WTC11 (cell line): ENCODE data around the gene MTFR2. TPM values are rescaled to one million over a fixed set of nuclear protein-coding genes. Genes with fewer than 3 reads are reported as not detected.

Experiments
- ATAC-seq: fragments of 200-7000 bp; cut with Tn5 transposase; 2 replicates; pipeline ENCODE4 v1.10.0; 2021; ENCODE audit warnings: mild to moderate bottlenecking, moderate library complexity
- CTCF ChIA-PET: fragments of 300-600 bp; sonication (Branson Sonifier 250); formaldehyde crosslinking; loops from one replicate; lab custom pipeline; 2021; ENCODE audit warnings: antibody characterized with exemption; lab: Charles Lee
- POLR2A ChIA-PET: fragments of 350-600 bp; sonication (Branson Sonifier 250); formaldehyde crosslinking; loops from one replicate; lab custom pipeline; 2021; ENCODE audit warnings: antibody characterized with exemption; lab: Charles Lee
- DNase-seq: peaks from one replicate; pipeline ENCODE4 v3.0.0; 2021; ENCODE audit warnings: low spot score
- H3K27ac Mint-ChIP-seq: 2 replicates; pipeline ENCODE4 v1.8.0; 2021; ENCODE audit warnings: mixed read lengths
- H3K27me3 Mint-ChIP-seq: 2 replicates; pipeline ENCODE4 v1.8.0; 2021; ENCODE audit warnings: low read depth, mild to moderate bottlenecking, moderate library complexity, mixed read lengths
- H3K36me3 Mint-ChIP-seq: 2 replicates; pipeline ENCODE4 v1.8.0; 2021; ENCODE audit warnings: mixed read lengths
- H3K4me1 Mint-ChIP-seq: 2 replicates; pipeline ENCODE4 v1.8.0; 2022; ENCODE audit warnings: mixed read lengths
- H3K4me3 Mint-ChIP-seq: 2 replicates; pipeline ENCODE4 v1.8.0; 2021; ENCODE audit warnings: mild to moderate bottlenecking, moderate library complexity, mixed read lengths
- H3K9me3 Mint-ChIP-seq: 2 replicates; pipeline ENCODE4 v1.8.0; 2021; ENCODE audit warnings: mixed read lengths
- ATF1 ChIP-seq: sonication (generic); formaldehyde crosslinking; IDR thresholded peaks from 2 replicates; pipeline ENCODE4 v1.8.1; 2023; ENCODE audit warnings: mild to moderate bottlenecking, moderate library complexity, missing genetic modification reagents
- CDX4 ChIP-seq: fragments of 250-450 bp; sonication (Bioruptor Pico); IDR thresholded peaks from 2 replicates; pipeline ENCODE4 v1.9.0; 2021; ENCODE audit warnings: moderate library complexity, mild to moderate bottlenecking, inconsistent platforms, borderline replicate concordance
- EMX1 ChIP-seq: fragments of 250-450 bp; sonication (Bioruptor Pico); IDR thresholded peaks from 2 replicates; pipeline ENCODE4 v1.8.0; 2021; ENCODE audit warnings: mild to moderate bottlenecking
- ESRRA ChIP-seq: sonication (generic); formaldehyde crosslinking; IDR thresholded peaks from 2 replicates; pipeline ENCODE4 v1.8.1; 2022; ENCODE audit warnings: mild to moderate bottlenecking, missing genetic modification reagents, borderline replicate concordance
- GRHL2 ChIP-seq: fragments of 250-450 bp; sonication (Bioruptor Pico); IDR thresholded peaks from 2 replicates; pipeline ENCODE4 v1.8.0; 2022; ENCODE audit warnings: mild to moderate bottlenecking, moderate library complexity; ENCODE audit not compliant: insufficient replicate concordance, severe bottlenecking
- HMGXB4 ChIP-seq: sonication (generic); formaldehyde crosslinking; IDR thresholded peaks from 2 replicates; pipeline ENCODE4 v1.8.1; 2023; ENCODE audit warnings: mild to moderate bottlenecking, moderate library complexity, missing genetic modification reagents
- NR2C2 ChIP-seq: sonication (generic); formaldehyde crosslinking; IDR thresholded peaks from 2 replicates; pipeline ENCODE4 v1.8.0; 2022; ENCODE audit warnings: mild to moderate bottlenecking, missing genetic modification reagents
- RELA ChIP-seq: sonication (generic); formaldehyde crosslinking; IDR thresholded peaks from 2 replicates; pipeline ENCODE4 v1.8.1; 2022; ENCODE audit warnings: missing genetic modification reagents, mild to moderate bottlenecking, borderline replicate concordance
- RORB ChIP-seq: fragments of 250-450 bp; sonication (Bioruptor Pico); IDR thresholded peaks from 2 replicates; pipeline ENCODE4 v1.9.0; 2021; ENCODE audit warnings: mild to moderate bottlenecking
- TCF7 ChIP-seq: sonication (generic); formaldehyde crosslinking; IDR thresholded peaks from 2 replicates; pipeline ENCODE4 v1.8.0; 2022; ENCODE audit warnings: mild to moderate bottlenecking, low read depth, missing genetic modification reagents, moderate library complexity
- TEAD4 ChIP-seq: sonication (generic); formaldehyde crosslinking; IDR thresholded peaks from 2 replicates; pipeline ENCODE4 v1.8.0; 2022; ENCODE audit warnings: mild to moderate bottlenecking, missing genetic modification reagents
- TP53 ChIP-seq: sonication (generic); formaldehyde crosslinking; IDR thresholded peaks from 2 replicates; pipeline ENCODE4 v1.8.1; 2023; ENCODE audit warnings: mild to moderate bottlenecking, missing genetic modification reagents
- ZBTB21 ChIP-seq: sonication (generic); formaldehyde crosslinking; IDR thresholded peaks from 2 replicates; pipeline ENCODE4 v1.8.1; 2023; ENCODE audit warnings: mild to moderate bottlenecking, missing genetic modification reagents, borderline replicate concordance
- ZNF121 ChIP-seq: sonication (generic); formaldehyde crosslinking; IDR thresholded peaks from 2 replicates; pipeline ENCODE4 v1.8.0; 2023; ENCODE audit warnings: missing genetic modification reagents
- ZNF138 ChIP-seq: sonication (generic); formaldehyde crosslinking; conservative IDR thresholded peaks from 2 replicates; pipeline ENCODE4 v1.8.1; 2022; ENCODE audit warnings: mild to moderate bottlenecking, moderate library complexity, missing genetic modification reagents
- ZNF396 ChIP-seq: fragments of 250-450 bp; sonication (Bioruptor Pico); IDR thresholded peaks from 2 replicates; pipeline ENCODE4 v1.8.0; 2021; ENCODE audit warnings: mild to moderate bottlenecking, moderate library complexity, borderline replicate concordance
- total RNA-seq: library from RNA; stranded (reverse); gene quantifications from 3 replicates; pipeline ENCODE4 v1.2.3, GENCODE V29; 2021
- TF ChIP-seq, protein P1 (sequence below): sonication (generic); formaldehyde crosslinking; IDR thresholded peaks from 2 replicates; pipeline ENCODE4 v1.8.1; 2023; ENCODE audit warnings: mild to moderate bottlenecking, missing genetic modification reagents, borderline replicate concordance
- TF ChIP-seq, protein P2 (sequence below): fragments of 200-600 bp; IDR thresholded peaks from 2 replicates; pipeline ENCODE4 v1.8.0; 2022; ENCODE audit warnings: antibody characterized with exemption

Gene MTFR2
- total RNA-seq, 1 experiment from 2014 or later = 8.5 TPM

DNA sequence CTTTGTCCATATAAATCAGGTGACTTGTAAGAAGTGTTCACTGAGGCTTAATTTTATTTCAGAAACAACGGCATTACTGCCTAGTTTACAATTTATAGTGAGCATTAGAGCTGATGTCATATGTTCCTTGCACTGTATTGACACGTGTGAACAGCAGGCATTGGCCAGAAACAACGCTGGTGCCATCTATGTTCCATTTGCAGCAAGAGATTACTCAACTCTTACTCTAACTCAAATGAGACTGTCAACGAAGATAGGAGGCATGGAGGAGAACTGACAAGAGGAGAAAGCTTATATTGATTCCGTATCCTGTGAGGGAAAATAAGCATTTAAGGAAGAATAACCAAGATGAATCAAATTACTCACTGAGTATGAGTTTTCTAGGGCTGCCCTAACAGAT lies 48.4 kb downstream of the MTFR2 start (continued):
- no peak for TF ChIP-seq ZNF138 (CRISPR knock-in tag)
- no peak for TF ChIP-seq EMX1 (CRISPR knock-in tag)
- TF ChIP-seq TEAD4 (CRISPR knock-in tag) = no peak
- TF ChIP-seq ESRRA (CRISPR knock-in tag) = no peak

DNA sequence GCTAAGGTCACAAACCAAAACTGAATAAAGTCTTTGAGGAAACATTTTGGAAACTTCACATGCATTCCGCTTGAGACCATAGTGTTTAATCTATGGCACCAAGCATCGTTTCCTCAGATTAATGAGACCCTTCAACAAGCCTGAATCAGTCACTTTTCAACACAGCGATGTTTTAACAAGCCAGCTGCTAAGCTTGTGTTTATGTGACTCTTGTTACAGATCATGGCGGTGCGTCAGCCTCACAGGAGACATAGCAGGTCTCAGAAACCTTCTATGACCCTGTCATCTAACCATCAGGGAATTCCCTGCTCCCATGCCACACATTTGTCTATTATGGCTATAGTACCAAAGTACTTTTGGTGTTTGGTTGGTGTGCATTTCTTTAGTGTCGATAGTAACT lies 57.2 kb downstream of the MTFR2 start:
- POLR2A ChIA-PET = no interaction called here
- H3K36me3 Mint-ChIP-seq = no peaks in the 10 kb centered on the region
- no peak for DNase-seq
- H3K4me1 Mint-ChIP-seq = no peaks in the 10 kb centered on the region
- no peak for TF ChIP-seq ZBTB21
- no peak for TF ChIP-seq NR2C2
- TF ChIP-seq RELA (CRISPR knock-in tag) = no peak
- no peak for TF ChIP-seq ZNF121
- TF ChIP-seq HMGXB4 (CRISPR knock-in tag) = no peak
- TF ChIP-seq CDX4 = no peak
- no peak for TF ChIP-seq TP53 (CRISPR knock-in tag)
- TF ChIP-seq, protein P1, sequence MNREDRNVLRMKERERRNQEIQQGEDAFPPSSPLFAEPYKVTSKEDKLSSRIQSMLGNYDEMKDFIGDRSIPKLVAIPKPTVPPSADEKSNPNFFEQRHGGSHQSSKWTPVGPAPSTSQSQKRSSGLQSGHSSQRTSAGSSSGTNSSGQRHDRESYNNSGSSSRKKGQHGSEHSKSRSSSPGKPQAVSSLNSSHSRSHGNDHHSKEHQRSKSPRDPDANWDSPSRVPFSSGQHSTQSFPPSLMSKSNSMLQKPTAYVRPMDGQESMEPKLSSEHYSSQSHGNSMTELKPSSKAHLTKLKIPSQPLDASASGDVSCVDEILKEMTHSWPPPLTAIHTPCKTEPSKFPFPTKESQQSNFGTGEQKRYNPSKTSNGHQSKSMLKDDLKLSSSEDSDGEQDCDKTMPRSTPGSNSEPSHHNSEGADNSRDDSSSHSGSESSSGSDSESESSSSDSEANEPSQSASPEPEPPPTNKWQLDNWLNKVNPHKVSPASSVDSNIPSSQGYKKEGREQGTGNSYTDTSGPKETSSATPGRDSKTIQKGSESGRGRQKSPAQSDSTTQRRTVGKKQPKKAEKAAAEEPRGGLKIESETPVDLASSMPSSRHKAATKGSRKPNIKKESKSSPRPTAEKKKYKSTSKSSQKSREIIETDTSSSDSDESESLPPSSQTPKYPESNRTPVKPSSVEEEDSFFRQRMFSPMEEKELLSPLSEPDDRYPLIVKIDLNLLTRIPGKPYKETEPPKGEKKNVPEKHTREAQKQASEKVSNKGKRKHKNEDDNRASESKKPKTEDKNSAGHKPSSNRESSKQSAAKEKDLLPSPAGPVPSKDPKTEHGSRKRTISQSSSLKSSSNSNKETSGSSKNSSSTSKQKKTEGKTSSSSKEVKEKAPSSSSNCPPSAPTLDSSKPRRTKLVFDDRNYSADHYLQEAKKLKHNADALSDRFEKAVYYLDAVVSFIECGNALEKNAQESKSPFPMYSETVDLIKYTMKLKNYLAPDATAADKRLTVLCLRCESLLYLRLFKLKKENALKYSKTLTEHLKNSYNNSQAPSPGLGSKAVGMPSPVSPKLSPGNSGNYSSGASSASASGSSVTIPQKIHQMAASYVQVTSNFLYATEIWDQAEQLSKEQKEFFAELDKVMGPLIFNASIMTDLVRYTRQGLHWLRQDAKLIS (CRISPR knock-in tag) = no peak
- TF ChIP-seq, protein P2, sequence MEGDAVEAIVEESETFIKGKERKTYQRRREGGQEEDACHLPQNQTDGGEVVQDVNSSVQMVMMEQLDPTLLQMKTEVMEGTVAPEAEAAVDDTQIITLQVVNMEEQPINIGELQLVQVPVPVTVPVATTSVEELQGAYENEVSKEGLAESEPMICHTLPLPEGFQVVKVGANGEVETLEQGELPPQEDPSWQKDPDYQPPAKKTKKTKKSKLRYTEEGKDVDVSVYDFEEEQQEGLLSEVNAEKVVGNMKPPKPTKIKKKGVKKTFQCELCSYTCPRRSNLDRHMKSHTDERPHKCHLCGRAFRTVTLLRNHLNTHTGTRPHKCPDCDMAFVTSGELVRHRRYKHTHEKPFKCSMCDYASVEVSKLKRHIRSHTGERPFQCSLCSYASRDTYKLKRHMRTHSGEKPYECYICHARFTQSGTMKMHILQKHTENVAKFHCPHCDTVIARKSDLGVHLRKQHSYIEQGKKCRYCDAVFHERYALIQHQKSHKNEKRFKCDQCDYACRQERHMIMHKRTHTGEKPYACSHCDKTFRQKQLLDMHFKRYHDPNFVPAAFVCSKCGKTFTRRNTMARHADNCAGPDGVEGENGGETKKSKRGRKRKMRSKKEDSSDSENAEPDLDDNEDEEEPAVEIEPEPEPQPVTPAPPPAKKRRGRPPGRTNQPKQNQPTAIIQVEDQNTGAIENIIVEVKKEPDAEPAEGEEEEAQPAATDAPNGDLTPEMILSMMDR = no peak
- TF ChIP-seq ZNF396 (CRISPR knock-in tag) = no peak
- no peak for TF ChIP-seq TCF7 (CRISPR knock-in tag)
- TF ChIP-seq GRHL2 (CRISPR knock-in tag) = no peak
- no peak for TF ChIP-seq ESRRA (CRISPR knock-in tag)
- no peak for TF ChIP-seq TEAD4 (CRISPR knock-in tag)
- no peak for TF ChIP-seq RORB
- TF ChIP-seq EMX1 (CRISPR knock-in tag) = no peak
- TF ChIP-seq ATF1 = no peak
- TF ChIP-seq, all 79 proteins: peak for 0
- Mint-ChIP-seq H3K9me3 (no peaks in the 10 kb centered on the region), H3K4me3 (no peak overlapping the region), H3K27me3 (no peaks in the 10 kb centered on the region; the same call in 1 of the 2 replicates), H3K27ac (no peak overlapping the region)
- CTCF ChIA-PET = no interaction called here
- ATAC-seq = no peak
